ENCODE measurements around the gene FAM171A1.
"Not testable (repeated sequence)": the region's sequence is repeated elsewhere in the genome, so short reads cannot be mapped to it uniquely, and the experiment has no call there.

FAM171A1 gene

DNA sequence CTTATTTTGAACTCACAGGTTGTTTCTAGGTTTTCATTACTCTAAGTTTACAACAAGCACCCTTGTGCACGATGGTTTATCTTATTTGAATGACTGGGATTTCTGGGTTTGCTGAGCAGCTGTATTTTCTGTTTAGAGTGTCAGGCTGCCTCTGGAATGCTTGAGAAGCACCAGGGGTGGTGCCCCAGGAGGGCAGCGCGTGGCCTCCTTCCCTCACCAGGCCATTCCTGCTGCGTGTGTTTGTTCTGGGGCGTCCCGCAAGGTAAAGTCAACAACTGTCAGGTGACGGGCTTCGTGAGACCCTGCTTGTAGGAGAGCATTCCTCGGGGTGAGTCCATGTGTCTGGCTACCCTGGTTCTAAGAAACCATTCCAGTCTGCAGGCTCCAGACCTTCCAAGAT lies 54.9 kb downstream of the FAM171A1 start:
- peak; percentile 76 for DNase-seq

DNA sequence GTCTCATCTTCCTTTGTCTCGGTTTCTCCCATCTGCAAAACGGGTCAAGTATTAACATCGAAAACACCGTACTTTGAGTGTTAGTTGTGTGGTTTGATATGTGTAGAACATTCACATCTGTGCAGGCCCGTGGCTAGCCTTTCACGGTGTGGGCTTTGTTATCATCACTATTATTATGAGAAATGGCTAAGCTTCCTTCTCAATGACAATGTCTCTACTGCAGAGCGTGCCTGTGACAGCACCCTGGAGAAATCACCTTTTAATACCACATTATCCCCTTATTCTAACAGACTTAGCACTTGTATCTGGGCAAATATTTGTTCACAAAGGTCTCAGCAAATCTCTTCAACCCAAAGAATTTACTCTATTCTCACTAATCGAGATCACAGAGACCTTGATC lies 55.8 kb downstream of the FAM171A1 start:
- DNase-seq = no peak

DNA sequence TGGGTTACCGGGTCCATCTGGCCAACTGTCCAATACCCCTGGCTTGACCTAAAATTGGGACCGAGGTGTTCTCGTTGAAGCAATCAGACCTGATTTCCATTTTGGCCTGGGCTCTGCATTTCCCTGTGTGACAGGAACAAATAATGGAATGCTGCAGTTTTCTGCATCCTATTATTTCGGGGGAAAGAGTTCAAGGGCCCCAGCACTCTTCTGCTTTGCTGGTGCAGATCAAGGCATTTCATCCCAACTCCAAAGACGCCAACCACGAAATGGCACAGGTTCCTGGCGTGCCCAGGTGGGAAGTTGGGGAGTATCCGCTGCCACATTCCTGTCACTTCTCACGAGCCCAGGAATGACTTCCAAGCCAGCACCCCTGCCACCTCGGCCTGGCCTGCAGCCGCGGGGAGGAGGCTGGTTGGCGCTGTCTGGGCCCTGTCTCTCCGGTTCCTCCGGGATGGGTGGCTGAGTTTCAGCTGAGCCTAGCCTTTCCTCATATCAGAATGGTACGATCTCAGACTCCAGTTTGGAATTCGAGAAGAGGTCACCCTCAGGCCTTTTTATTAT lies 56.5 kb downstream of the FAM171A1 start:
- no peak for DNase-seq

DNA sequence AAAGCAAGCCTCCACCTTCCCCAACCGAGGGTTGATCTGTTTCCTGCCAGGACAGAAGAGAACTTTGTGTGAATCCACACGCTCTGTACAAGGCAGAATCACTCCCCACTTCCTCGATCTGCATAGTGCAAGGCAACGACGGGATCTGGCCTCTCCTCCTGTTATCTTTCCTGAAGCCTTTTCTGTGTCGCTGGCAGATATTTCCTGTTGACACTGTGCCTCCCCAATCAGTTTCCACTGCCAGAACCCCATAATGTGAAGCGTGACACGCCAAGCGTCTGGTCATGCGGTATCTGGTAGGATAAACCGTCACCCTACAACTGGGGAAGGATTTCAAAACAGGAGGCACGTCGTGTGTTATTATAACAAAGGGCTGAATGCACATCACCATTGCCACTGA lies 57.2 kb downstream of the FAM171A1 start:
- no peak for DNase-seq

DNA sequence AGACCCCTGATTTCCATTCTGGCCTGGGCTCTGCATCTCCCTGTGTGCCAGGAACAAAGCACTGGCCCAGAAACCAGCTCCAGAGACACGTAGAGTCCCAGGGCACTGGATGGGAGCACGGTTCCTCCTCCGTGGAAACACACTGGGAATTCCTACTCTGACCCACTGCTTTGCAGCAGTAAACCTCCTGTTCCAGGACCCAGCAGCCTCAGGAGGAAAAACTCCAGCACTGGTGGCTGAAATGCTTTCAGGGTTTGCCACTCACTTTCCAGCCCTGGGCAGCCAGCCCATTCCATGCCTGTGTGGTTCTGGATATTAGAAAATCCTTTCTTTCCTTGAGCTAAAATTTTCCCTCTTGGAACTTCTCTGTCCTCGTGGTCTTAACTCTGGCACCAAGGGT lies 58.0 kb downstream of the FAM171A1 start:
- DNase-seq = no peak

DNA sequence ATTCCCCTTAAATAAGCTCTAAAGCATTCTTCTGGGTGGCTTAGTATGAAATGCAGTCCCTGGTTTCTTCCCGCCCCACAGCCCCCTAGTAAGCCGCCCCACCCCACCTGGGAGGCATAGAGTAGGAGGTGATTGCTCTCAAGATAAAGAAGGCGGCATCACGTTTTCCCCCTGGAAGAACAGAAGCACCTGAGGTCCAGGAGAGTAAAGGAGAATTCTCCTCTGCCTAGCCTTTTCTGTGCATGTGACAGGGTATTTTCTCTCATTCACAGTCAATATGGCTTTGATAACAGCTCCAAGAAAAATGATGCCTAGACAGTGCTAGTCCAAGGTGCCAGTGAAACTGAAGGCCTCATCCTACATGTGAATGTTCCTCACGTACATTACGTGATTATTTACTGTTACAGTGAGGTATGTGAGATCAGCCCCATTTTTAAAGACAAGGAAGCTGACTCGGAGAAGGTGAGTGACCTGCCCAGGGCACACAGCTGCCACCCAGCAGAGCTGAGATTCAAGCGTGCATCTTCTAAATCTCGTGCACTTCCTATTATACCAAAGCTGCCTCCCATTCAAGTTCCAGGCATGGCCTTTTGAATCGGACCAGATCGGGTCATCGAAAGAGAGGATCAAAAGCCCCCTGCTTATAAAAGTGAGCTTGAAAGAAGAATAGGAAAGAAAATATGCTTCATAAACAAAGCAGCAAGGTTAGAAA lies 59.4 kb downstream of the FAM171A1 start:
- no peak for DNase-seq

DNA sequence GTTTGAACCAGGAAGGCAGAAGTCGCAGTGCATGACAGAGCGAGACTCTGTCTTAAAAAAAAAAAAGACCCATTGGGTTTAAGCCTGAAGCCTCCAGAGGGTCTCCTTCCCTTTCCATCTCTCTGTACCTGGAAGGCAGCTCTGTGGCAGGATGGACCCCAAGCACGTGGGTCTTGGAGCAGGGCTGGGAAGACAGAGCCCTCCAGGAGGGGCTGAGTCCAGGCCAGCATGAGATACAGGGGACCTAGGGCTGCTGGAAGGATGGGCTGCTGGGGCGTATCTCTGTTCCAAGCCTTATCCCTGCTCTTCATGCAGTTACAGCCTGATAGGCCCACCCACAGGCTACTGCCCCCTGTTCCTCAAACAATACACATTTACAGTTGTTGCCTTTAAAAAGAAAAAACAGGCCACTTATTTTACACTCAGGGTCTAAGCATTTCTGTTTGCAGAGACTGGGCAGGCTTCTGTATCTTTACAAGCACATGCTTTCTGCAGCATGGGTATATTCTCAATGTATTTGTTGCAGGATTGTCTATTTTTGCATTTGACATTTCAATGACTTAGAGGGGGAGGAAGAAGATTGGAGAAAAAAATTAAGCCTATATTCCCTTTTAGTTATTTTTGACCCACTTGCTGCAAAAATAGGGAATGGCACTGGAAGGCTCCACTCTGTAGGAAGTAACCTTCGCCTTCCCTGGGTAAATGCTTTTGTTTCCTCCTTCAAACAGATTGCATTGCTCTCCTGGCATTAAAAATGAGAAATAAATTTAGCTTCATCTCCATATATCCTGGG lies 60.1 kb downstream of the FAM171A1 start:
- no peak for DNase-seq

DNA sequence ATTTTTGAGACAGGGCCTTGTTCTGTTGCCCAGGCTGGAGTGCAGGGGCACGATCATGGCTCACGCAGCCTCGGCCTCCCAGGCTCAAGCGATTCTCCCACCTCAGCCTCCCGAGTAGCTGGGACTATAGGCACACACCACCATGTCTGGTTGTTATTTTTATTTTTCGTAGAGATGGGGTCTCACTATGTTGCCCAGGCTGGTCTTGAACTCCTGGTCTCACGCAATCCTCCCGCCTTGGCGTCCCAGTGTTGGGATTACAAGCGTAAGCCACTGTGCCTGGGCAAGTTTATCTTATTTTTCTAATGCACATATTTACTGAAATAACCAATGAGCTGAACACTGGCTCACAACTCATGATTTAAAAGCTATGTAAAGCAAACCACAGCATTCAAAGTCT lies 61.9 kb downstream of the FAM171A1 start:
- no peak for DNase-seq

DNA sequence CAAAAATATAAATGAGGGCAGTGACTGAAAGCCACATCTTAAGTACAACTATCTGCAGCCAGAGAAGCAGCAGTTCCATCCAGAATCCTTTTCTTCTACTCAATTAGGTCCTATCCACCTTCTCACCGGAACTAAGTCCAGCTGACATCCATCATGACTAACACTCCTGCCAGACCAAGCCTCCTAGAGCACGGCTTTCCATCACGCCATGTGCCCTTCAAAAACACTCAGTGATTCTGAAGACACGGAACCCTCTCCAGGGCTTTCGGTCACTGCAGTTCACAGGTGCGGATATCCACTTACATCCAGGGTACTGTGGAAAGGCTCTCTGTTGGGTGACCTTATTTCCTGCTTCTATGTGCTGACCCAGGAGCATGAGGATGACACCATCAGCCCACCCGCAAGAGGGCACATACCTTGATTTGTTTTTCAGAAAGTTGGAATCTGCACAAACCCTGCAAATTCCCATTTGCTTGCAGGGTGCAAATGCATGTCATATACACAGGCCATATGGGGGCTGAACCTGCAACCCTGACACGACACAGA lies 64.3 kb downstream of the FAM171A1 start:
- no peak for DNase-seq

DNA sequence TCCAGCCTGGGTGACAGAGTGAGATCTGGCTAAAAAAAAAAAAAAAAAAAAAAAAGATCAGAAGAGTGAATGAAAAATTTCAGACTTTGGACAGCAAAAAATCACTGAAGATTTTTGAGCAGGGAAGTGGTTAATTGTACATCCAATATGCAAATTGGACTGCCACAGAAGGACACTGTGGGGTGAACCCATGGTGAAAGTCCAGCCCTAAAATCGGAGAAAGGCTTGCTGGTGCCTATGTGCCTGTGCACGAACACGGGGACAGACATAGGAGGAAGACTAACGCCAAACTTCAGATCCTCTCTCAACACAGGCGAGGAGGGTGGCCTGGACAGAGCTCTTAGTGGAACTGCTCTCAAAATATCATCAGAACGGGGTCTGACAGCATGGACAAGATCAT lies 65.5 kb downstream of the FAM171A1 start:
- DNase-seq = no peak

DNA sequence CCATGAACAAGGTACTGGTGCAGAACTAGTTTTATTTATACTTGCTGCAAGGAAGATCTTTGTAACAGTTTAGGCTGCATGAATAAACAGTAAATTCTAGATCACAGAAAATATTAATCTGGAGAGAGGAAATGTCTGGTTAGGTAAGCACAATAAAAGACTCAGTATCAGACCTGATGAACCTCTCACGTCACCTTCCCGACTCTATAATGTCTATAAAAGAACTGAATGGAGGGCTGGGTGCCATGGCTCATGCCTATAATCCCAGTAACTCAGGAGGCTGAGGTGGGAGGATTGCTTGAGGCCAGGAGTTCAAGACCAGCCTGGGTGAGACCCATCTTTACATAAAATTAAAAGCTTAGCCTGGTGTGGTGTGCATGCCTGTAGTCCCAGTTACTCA lies 65.9 kb downstream of the FAM171A1 start:
- DNase-seq = no peak

DNA sequence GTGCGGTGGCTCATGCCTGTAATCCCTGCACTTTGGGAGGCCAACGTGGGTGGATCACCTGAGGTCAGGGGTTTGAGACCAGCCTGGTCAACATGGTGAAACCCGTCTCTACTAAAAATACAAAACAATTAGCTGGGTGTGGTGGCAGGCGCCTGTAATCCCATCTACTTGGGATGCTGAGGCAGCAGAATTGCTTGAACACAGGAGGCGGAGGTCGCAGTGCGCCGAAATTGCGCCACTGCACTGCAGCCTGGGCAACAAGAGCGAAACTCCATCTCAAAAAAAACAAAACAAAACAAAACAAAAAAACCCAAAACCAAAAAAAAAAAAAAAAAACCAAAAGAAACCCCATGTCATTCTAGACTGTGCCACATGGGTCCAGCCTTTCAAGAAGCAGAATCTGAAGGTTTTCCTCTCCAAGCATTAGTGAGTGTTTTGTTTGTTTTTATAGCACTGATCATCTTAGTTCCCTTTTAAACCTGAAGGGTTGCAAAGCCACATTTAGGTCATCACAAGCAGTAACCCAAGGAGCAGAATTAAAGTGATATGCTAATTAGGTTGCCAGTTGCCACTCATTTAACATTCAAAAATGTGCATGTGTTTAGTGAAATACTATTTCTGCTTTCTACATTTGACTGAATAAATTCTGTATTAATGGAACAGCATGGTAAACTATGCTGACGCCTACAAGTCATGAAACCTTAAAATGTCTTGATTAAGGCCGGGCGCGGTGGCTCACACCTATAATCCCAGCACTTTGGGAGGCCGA lies 68.7 kb downstream of the FAM171A1 start:
- not testable (repeated sequence) for DNase-seq

DNA sequence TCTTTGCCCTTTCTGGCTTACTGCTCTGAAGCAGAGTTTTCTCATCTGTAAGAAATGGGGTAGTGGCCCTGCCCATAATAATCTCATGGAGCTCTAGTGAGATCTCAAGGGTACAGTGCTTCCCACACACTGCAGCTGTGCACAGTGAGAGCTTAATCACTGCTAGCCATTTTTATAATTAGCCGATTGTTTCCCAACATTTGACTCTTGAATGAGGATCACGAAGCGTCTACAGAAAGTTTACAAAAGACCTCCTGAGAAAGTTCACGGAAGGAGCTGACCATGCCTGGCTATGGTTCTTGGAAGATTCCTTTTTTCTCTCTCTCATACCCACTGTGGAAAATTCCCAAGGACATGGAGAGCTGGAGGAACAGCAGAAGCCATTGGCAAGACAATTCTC lies 70.4 kb downstream of the FAM171A1 start:
- no peak for DNase-seq

DNA sequence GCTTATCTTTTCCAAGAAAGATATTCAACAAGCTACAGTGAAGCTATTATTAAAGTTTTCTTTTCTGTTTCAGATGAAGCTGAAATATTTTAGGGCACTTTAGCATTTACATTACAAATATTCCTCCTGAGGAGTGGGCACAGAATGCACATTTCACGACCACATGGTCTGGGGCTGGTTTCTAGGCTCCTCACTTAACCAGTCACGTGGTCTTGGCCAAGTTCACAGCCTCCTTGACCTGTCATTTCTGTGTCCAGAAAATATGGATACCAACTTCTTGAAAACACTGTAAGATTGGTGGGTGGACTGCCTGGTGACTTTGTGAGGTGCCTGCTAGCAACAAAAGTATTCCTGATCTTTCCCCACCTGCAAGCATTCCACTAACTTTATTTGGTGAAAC lies 70.9 kb downstream of the FAM171A1 start:
- DNase-seq = no peak

DNA sequence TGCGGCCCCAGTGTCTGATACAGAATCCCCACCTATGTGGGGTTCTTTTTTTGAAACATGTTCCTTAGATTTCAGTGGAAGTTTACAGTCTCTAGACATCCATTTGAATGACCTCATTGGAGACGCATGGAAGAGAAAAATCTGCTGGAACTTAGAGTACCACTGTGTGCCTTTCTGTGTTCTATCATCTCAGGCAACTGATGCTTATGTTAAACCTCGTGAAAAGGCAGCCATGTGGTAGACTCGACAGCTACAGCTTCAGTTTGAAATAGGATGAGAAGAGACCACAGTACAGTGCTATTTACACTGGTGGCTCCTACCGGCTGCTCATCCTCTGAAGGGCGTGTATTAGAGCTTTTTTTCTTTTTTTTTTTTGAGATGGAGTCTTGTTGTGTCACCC lies 74.4 kb downstream of the FAM171A1 start:
- no peak for DNase-seq

DNA sequence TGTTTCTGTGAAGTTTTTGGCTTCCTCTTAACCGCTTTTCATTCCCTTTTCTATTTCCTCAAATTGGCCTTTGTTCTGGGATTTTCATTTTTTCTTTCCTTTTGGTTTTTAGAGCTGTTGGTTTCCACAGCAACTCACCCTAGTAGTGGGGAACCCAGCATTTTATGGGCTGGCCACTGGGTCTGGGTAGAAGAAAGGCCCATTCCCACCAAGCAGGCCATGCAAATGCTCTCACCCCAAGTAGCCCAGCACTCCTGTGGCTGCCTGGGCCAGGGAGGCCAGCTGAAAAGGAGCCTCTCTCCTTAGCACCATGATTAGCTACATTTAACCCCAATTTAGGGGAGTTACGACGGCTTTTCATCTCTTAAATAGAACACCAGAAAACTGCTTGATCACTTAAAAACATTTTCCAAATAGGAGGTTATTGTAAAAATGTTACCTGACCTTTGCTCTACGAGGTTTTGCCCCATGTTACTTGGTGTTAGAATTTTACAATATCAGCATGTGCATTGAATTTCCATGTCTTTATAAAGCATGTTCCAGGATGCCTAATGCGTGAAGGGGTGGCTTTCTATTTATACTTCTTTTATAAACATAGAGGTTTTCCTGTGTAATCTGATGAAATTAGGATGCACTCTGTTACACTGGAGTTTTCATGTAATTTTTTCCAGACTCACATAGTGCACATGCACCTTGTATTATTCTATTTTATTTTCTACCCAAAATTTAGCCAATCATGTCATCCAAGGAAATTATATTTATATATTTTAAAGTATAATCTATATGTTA lies 75.4 kb downstream of the FAM171A1 start:
- no peak for DNase-seq

DNA sequence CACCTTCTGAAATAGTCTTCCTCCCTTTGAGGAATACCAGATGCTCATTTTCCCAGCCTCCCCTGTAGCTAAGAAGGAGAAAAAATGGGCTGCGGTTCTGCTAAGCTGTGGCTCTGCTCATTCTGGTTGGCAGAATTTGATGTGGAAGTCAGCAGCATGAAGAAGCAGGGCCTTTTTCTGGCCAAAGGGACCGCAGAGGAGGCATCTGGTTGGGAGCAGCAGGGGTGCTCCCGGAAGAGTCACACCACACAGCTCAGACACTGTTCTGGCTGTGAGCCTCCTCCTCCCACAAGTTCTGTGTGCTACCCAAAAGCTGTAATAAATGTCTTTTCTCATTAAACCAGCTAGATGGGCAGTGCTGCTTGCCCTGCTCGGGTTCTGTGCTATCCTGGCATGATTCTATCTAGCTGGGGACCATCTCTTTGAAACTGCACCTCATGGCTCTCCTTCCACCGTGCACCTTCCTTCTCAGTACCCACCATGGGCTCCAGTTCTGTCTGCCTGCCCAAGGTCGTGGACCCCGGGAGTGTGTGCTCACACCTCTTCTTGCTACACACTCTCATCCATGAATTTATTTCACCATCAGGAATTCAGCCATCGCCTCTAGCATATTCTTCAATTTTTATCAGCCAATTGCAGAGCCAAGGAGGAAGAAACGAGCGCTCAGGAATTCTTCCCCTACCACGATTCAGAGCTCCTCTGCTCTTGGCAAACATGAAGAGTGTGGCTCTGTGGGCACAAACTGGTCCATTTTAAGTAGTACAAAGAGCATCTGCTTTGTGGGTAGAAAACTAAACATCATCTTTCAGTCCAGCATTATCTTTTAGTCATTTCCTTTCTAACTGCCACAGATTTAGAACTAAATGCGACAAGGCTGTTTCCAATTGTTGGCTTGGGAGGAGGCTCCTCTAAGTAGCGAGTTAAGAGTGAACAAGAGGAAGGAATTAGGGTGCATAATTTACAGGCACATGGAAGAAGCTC lies 76.9 kb downstream of the FAM171A1 start:
- no peak for DNase-seq

DNA sequence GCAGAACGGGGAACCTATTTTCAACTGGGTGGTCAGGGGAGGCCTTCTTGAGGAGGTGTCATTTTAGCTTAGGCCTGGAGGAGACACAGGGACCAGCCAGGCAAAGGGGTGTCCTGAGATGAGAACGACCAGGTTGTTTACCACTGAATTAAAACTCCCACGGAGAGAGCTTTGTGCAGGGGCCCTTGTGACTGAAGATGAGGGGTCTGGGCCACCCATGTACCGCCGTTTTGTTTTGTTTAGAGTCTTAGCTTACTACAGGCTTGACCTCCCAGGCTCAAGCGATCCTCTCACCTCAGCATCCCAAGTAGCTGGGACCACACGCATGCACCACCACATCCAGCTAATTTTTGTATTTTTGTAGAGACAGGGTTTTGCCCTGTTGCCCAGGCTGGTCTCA lies 80.4 kb downstream of the FAM171A1 start:
- DNase-seq = no peak

DNA sequence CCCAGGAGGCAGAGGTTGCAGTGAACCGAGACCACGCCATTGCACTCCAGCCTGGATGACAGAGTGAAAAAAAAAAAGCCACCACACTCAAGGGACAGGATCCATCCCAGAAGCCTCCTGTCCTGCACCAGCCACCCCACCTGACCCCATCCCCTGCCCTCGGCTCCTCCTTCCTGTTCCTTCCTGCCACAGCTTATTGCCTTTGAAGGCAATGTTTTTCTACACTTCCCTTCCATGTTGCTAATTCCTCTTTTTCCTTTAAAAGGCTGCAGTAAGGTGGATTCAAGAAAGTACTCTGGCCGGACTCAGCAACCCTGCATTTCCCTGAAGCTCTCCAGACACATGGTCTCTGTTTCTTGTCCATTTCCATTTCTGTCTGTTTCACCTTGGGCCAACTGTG lies 80.9 kb downstream of the FAM171A1 start:
- no peak for DNase-seq

DNA sequence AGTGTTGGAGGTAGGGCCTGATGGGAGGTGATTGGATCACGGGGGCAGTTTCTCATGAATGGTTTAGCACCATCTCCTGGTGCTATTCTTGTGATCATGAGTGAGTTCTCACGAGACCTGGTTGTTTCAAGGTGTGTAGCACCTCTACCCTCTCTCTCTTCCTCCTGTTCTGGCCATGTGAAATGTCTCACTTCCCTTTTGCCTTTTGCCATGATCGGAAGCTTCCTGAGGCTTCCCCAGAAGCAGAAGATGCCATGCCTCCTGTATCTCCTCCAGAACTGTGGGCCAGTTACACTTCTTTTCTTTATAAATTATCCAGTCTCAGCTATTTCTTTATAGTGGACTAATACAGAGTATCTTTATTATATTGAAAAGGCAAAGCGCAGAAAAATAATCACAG lies 90.1 kb downstream of the FAM171A1 start:
- DNase-seq = no peak

DNA sequence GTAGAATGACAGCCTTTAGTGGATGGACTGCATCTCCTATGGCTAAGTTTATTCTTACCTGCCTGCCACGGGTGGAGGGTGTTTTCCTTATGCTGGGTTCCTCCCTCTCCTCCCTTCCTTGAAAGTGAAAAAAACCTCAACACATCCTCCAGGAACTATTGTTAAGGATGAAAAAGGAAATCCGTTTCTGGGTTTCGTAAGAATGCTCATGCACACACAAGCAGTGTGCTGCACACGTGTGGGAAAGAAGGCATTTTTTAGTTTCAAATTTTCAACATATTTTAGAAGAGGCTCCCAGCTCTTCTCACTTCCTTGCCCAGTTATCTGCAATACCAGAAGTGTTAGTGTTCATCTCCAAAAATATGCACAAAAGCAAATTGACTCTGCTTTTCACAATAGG lies 90.6 kb downstream of the FAM171A1 start:
- no peak for DNase-seq

Measured in NCI-H345 (cell line).